SU-DHL-6 (cell line): ENCODE results near the gene KCNK13.

Source experiments
- EZH2phosphoT487 ChIP-seq: fragments of 200-600 bp; sonication (generic), shearing (Covaris generic); conservative IDR thresholded peaks from 2 replicates; pipeline ENCODE4 v1.6.1; 2018; ENCODE audit warnings: mild to moderate bottlenecking, antibody characterized with exemption, low read length, moderate library complexity, mixed read lengths
- TF ChIP-seq, protein P1 (sequence below): fragments of 200-600 bp; sonication (generic); IDR thresholded peaks from one replicate; pipeline ENCODE4 v1.5.1; 2017; ENCODE audit warnings: antibody characterized with exemption, mild to moderate bottlenecking, low read length, moderate library complexity; ENCODE audit not compliant: insufficient read depth, poor library complexity, severe bottlenecking

DNA sequence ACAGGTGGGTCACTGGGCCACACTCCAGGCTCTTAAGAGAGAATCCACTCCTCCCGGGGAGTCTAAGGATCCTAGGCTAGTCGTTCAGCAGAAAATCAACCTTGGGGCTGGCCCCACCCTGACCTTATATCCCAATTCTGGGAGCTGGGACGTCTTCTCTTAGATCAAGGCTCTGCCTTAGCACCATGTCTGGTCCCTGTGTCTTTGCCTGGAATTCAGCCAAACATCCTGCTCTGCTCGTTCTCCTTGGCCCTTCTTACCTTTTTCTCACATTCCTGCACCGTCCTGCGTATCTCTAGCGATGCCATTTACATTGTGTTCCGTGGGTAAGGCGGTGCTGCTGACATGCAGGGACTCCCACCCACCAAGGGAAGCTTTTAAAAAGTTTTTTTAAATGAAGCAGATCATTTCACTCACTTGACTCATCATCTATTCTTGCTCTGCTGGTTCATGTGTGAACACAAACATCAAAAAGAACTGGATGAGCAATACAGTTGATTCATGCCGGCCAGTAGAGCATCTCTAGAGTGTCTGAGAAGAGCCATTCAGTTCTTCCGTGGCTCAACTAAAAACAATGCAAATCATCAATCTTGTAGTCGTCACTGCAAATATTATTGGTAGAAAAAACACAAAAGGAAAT is 50.2 kb downstream of the KCNK13 start:
- TF ChIP-seq, protein P1, sequence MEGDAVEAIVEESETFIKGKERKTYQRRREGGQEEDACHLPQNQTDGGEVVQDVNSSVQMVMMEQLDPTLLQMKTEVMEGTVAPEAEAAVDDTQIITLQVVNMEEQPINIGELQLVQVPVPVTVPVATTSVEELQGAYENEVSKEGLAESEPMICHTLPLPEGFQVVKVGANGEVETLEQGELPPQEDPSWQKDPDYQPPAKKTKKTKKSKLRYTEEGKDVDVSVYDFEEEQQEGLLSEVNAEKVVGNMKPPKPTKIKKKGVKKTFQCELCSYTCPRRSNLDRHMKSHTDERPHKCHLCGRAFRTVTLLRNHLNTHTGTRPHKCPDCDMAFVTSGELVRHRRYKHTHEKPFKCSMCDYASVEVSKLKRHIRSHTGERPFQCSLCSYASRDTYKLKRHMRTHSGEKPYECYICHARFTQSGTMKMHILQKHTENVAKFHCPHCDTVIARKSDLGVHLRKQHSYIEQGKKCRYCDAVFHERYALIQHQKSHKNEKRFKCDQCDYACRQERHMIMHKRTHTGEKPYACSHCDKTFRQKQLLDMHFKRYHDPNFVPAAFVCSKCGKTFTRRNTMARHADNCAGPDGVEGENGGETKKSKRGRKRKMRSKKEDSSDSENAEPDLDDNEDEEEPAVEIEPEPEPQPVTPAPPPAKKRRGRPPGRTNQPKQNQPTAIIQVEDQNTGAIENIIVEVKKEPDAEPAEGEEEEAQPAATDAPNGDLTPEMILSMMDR = no peak
- no peak for TF ChIP-seq EZH2phosphoT487
